K562 (cell line): ENCODE results near the gene NBDY. TPM values are rescaled to one million over a fixed set of nuclear protein-coding genes. Genes with fewer than 3 reads are reported as not detected.

Experiments used
- ATAC-seq: fragments of 200-7000 bp; cut with Tn5 transposase; 3 replicates; pipeline ENCODE4 v1.9.1; 2020; ENCODE audit warnings: moderate library complexity
- BruUV-seq: library from RNA; stranded (reverse); fragments of 400-500 nt; replicated peaks from 2 replicates; lab custom pipeline; 2021; lab: Mats Ljungman, UMichigan
- CTCF ChIA-PET: fragments of 300-600 bp; formaldehyde crosslinking; extraction: SDS; loops from one replicate; lab custom pipeline; 2021; ENCODE audit warnings: low intra/inter-chr PET ratio; lab: Yijun Ruan, JAX
- POLR2A ChIA-PET: fragments of 300-600, 350-650 bp; sonication (Branson Sonifier 250); formaldehyde crosslinking; extraction: SDS; loops from one replicate; lab custom pipeline; 2021; ENCODE audit warnings: antibody characterized with exemption, inconsistent platforms; lab: Yijun Ruan, JAX
- DNase-seq, 4 experiments: peaks; one replicate each; pipeline versions ENCODE4 v3.0.0 to v3.0.0-alpha.2; 2011 to 2018; ENCODE audit warnings: low spot score in 3 of 4, mixed read lengths in 3 of 4; ENCODE audit errors: extremely low read depth in 1 of 4
- FAIRE-seq: peaks from 2 replicates; lab custom pipeline; 2011; peaks lifted over from hg19 to GRCh38; lab: Jason Lieb, UNC
- H2AFZ ChIP-seq: 2 replicates; pipeline ENCODE4 v1.6.0; 2011; ENCODE audit warnings: low read depth, low read length, control low read depth, inconsistent platforms
- H3K27ac ChIP-seq: fragments of 200-600 bp; 3 replicates; pipeline ENCODE4 v1.8.0; 2011; ENCODE audit warnings: low read depth, mild to moderate bottlenecking, control low read depth, inconsistent platforms, low read length, moderate library complexity, mixed read lengths; ENCODE audit errors: extremely low read depth
- H3K27me3 ChIP-seq, 2 experiments: fragments of 300-600 bp in 1 of 2; 2 replicates in 1 of 2; 3 replicates in 1 of 2; pipeline versions ENCODE4 v1.6.0 to v1.8.0; 2011; ENCODE audit warnings: inconsistent platforms in 2 of 2, low read length in 2 of 2, mild to moderate bottlenecking in 1 of 2, mixed read lengths in 1 of 2, moderate library complexity in 1 of 2; ENCODE audit not compliant: control insufficient read depth in 2 of 2, insufficient read depth in 2 of 2
- H3K36me3 ChIP-seq: fragments of 300-600 bp; 3 replicates; pipeline ENCODE4 v1.8.0; 2011; ENCODE audit warnings: mild to moderate bottlenecking, low read length, inconsistent platforms; ENCODE audit not compliant: control insufficient read depth, insufficient read depth
- H3K4me1 ChIP-seq, 2 experiments: fragments of 200-600 bp in 1 of 2; replicated peaks in 1 of 2; 2 replicates in 1 of 2; 3 replicates in 1 of 2; pipeline versions ENCODE4 v1.5.1 to v1.8.0; 2011; ENCODE audit warnings: inconsistent platforms in 2 of 2, low read length in 2 of 2, mild to moderate bottlenecking in 1 of 2, mixed read lengths in 1 of 2, moderate library complexity in 1 of 2; ENCODE audit not compliant: control insufficient read depth in 2 of 2, insufficient read depth in 2 of 2
- H3K4me2 ChIP-seq: 2 replicates; pipeline ENCODE4 v1.6.1; 2011; ENCODE audit warnings: low read length, control low read depth, inconsistent platforms, mixed read lengths; ENCODE audit not compliant: insufficient read depth
- H3K4me3 ChIP-seq: fragments of 200-600 bp; sonication (generic), shearing (Covaris generic); 2 replicates; pipeline ENCODE4 v1.5.1; 2016; ENCODE audit warnings: control low read depth, inconsistent platforms
- H3K79me2 ChIP-seq: fragments of 200-600 bp; 3 replicates; pipeline ENCODE4 v1.8.0; 2011; ENCODE audit warnings: low read length, inconsistent platforms; ENCODE audit not compliant: control insufficient read depth, insufficient read depth
- H3K9ac ChIP-seq, 2 experiments: 2 replicates each; pipeline versions ENCODE4 v1.6.0 to v1.6.1; 2011; ENCODE audit warnings: low read depth in 2 of 2, low read length in 2 of 2, control low read depth in 1 of 2, inconsistent platforms in 1 of 2, mild to moderate bottlenecking in 1 of 2, mixed read lengths in 1 of 2; ENCODE audit not compliant: insufficient read depth in 1 of 2
- H3K9me1 ChIP-seq: one replicate; pipeline ENCODE4 v1.6.0; 2011; ENCODE audit warnings: inconsistent platforms, mild to moderate bottlenecking, low read length, moderate library complexity; ENCODE audit not compliant: control insufficient read depth, insufficient read depth
- H3K9me3 ChIP-seq: replicated peaks from 2 replicates; pipeline ENCODE4 v1.5.1; 2011; ENCODE audit warnings: low read depth, low read length, inconsistent platforms; ENCODE audit not compliant: control insufficient read depth, insufficient read depth
- H4K20me1 ChIP-seq: replicated peaks from 2 replicates; pipeline ENCODE4 v1.6.1; 2011; ENCODE audit warnings: low read length, inconsistent platforms, mixed read lengths; ENCODE audit not compliant: control insufficient read depth, insufficient read depth
- CBFA2T2 ChIP-seq: fragments of 450-650 bp; conservative IDR thresholded peaks from 2 replicates; pipeline ENCODE4 v1.6.1; 2017; ENCODE audit warnings: mild to moderate bottlenecking
- CBX3 ChIP-seq, 2 experiments: IDR thresholded peaks; 1 replicate in 1 of 2; 2 replicates in 1 of 2; pipeline ENCODE4 v1.6.1; 2012; ENCODE audit warnings: inconsistent platforms in 2 of 2, low read length in 2 of 2, borderline replicate concordance in 1 of 2, control low read depth in 1 of 2
- NR4A1 ChIP-seq, 2 experiments: fragments of 250-450 bp in 1 of 2; fragments of 450-650 bp in 1 of 2; sonication (Bioruptor Pico) in 1 of 2; IDR thresholded peaks; 2 replicates each; pipeline versions ENCODE4 v1.4.0 to v1.6.1; 2016 to 2020; ENCODE audit warnings: mild to moderate bottlenecking in 2 of 2, missing compliant biosample characterization in 1 of 2, missing genetic modification characterization in 1 of 2, moderate library complexity in 1 of 2
- SIN3B ChIP-seq: fragments of 450-650 bp; IDR thresholded peaks from 2 replicates; pipeline ENCODE4 v1.6.1; 2017; ENCODE audit warnings: low read depth, mild to moderate bottlenecking, moderate library complexity
- TCF7 ChIP-seq: sonication (generic); IDR thresholded peaks from 2 replicates; pipeline ENCODE4 v1.6.1; 2016; ENCODE audit warnings: antibody characterized with exemption, borderline replicate concordance
- THRAP3 ChIP-seq: fragments of 450-650 bp; IDR thresholded peaks from 2 replicates; pipeline ENCODE4 v1.6.1; 2016; ENCODE audit warnings: mild to moderate bottlenecking, inconsistent platforms, borderline replicate concordance
- ZNF133 ChIP-seq: fragments of 250-450 bp; sonication (Bioruptor Pico); IDR thresholded peaks from 2 replicates; pipeline ENCODE4 v1.4.0; 2020; ENCODE audit warnings: mild to moderate bottlenecking
- WGBS: fragments of 100-300 bp; shearing (Covaris generic); methylation state at CpG from one replicate; pipeline ENCODE4 v1.1.6; 2016; ENCODE audit warnings: low coverage, mixed read lengths; ENCODE audit not compliant: insufficient coverage; ENCODE audit errors: missing lambda C conversion rate; 5-methylcytosine and 5-hydroxymethylcytosine counted together
- in situ Hi-C: fragments of 300-500 bp; cut with MboI; formaldehyde crosslinking; loops from 4 replicates; pipeline ENCODE4 v1.15.0; 2018; ENCODE audit warnings: inconsistent platforms, mixed read lengths
- intact Hi-C: fragments of 100-400 bp; cut with micrococcal nuclease; formaldehyde crosslinking; loops from 2 replicates; pipeline ENCODE4 v1.14.2; 2022
- polyA plus RNA-seq, 8 experiments: library from polyadenylated mRNA; depleted of rRNA in 4 of 8; stranded (reverse) in 5 of 8; unstranded in 3 of 8; fragments of >200 nt; fragmentation: Nextera tagmentation in 2 of 8; fragmentation: Illumina TruSeq in 1 of 8; extraction: Ambion mirVana in 2 of 8; extraction: Trizol in 1 of 8; gene quantifications; 2 replicates each; pipeline versions ENCODE4 v1.2.1 to v1.2.3, GENCODE V29; 2011 to 2014; ENCODE audit warnings: inconsistent platforms in 1 of 8, missing spikeins in 1 of 8
- total RNA-seq, 7 experiments: library from RNA; depleted of rRNA in 6 of 7; stranded (reverse); fragments of >200 nt in 6 of 7; fragmentation: Illumina TruSeq in 2 of 7; extraction: Trizol in 2 of 7; gene quantifications; 2 replicates each; pipeline versions ENCODE4 v1.2.1 to v1.2.3, GENCODE V29; 2011 to 2021; ENCODE audit warnings: low replicate concordance in 1 of 7
- TF ChIP-seq, protein P1 (sequence below): fragments of 450-650 bp; formaldehyde crosslinking; IDR thresholded peaks from 2 replicates; pipeline ENCODE4 v1.4.0; 2020; ENCODE audit warnings: mild to moderate bottlenecking
- TF ChIP-seq, protein P2 (sequence below): fragments of 450-650 bp; formaldehyde crosslinking; conservative IDR thresholded peaks from 2 replicates; pipeline ENCODE4 v1.4.0; 2022; ENCODE audit warnings: mild to moderate bottlenecking, missing genetic modification characterization
- TF ChIP-seq, protein P3 (sequence below): fragments of 250-450 bp; sonication (Bioruptor Pico); IDR thresholded peaks from 2 replicates; pipeline ENCODE4 v1.5.0; 2021; ENCODE audit warnings: mild to moderate bottlenecking, moderate library complexity
- TF ChIP-seq, protein P4 (sequence below): fragments of 450-650 bp; formaldehyde crosslinking; IDR thresholded peaks from 2 replicates; pipeline ENCODE4 v1.4.0; 2020; ENCODE audit warnings: mild to moderate bottlenecking, mixed read lengths
- TF ChIP-seq, protein P5 (sequence below): sonication (generic); formaldehyde crosslinking; IDR thresholded peaks from 2 replicates; pipeline ENCODE4 v1.8.1; 2023; ENCODE audit warnings: mild to moderate bottlenecking, missing genetic modification reagents

NBDY gene
- total and polyA plus RNA-seq, 9 of the 15 experiments (the other 6 are each of a cell fraction or from before 2014, with no cell fraction given) = 1.00 to 24.7 (median 7.0) TPM

- DNase-seq (no peak), ATAC-seq (no peak), FAIRE-seq (no peak)
- Histone ChIP-seq H3K27me3 (no peaks in the 10 kb centered on the region), H3K9ac (no peak overlapping the region), H3K4me1 (no peaks in the 10 kb centered on the region; a peak in 1 of 5 replicates), H3K4me3 (no peak overlapping the region), H3K36me3 (no peaks in the 10 kb centered on the region), H4K20me1 (no peaks in the 10 kb centered on the region), H3K9me3 (no peaks in the 10 kb centered on the region), H3K4me2 (no peak overlapping the region), H2AFZ (no peak overlapping the region), H3K79me2 (no peaks in the 10 kb centered on the region), H3K27ac (no peak overlapping the region), H3K9me1 (no peaks in the 10 kb centered on the region)
- BruUV-seq = no TSS peak
- ChIA-PET CTCF (no interaction called here), POLR2A (no interaction called here)
- WGBS = 0% methylated on average over 1 of the region's 1 CpG
- intact Hi-C loops = no loop called here
- in situ Hi-C loops = no loop called here
- TF ChIP-seq, protein P1, sequence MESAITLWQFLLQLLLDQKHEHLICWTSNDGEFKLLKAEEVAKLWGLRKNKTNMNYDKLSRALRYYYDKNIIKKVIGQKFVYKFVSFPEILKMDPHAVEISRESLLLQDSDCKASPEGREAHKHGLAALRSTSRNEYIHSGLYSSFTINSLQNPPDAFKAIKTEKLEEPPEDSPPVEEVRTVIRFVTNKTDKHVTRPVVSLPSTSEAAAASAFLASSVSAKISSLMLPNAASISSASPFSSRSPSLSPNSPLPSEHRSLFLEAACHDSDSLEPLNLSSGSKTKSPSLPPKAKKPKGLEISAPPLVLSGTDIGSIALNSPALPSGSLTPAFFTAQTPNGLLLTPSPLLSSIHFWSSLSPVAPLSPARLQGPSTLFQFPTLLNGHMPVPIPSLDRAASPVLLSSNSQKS = no peak
- no peak for TF ChIP-seq SIN3B
- TF ChIP-seq CBX3 (IDR thresholded peaks at IDR 0.05; ENCODE audit: borderline replicate concordance in 1 of 2, low read length in 2 of 2) = no peak
- TF ChIP-seq, protein P2, sequence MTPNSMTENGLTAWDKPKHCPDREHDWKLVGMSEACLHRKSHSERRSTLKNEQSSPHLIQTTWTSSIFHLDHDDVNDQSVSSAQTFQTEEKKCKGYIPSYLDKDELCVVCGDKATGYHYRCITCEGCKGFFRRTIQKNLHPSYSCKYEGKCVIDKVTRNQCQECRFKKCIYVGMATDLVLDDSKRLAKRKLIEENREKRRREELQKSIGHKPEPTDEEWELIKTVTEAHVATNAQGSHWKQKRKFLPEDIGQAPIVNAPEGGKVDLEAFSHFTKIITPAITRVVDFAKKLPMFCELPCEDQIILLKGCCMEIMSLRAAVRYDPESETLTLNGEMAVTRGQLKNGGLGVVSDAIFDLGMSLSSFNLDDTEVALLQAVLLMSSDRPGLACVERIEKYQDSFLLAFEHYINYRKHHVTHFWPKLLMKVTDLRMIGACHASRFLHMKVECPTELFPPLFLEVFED (CRISPR knock-in tag) = no peak
- no peak for TF ChIP-seq NR4A1 (CRISPR knock-in tag; IDR thresholded peaks at IDR 0.05)
- no peak for TF ChIP-seq NR4A1 (tag; IDR thresholded peaks at IDR 0.05)
- TF ChIP-seq, protein P3, sequence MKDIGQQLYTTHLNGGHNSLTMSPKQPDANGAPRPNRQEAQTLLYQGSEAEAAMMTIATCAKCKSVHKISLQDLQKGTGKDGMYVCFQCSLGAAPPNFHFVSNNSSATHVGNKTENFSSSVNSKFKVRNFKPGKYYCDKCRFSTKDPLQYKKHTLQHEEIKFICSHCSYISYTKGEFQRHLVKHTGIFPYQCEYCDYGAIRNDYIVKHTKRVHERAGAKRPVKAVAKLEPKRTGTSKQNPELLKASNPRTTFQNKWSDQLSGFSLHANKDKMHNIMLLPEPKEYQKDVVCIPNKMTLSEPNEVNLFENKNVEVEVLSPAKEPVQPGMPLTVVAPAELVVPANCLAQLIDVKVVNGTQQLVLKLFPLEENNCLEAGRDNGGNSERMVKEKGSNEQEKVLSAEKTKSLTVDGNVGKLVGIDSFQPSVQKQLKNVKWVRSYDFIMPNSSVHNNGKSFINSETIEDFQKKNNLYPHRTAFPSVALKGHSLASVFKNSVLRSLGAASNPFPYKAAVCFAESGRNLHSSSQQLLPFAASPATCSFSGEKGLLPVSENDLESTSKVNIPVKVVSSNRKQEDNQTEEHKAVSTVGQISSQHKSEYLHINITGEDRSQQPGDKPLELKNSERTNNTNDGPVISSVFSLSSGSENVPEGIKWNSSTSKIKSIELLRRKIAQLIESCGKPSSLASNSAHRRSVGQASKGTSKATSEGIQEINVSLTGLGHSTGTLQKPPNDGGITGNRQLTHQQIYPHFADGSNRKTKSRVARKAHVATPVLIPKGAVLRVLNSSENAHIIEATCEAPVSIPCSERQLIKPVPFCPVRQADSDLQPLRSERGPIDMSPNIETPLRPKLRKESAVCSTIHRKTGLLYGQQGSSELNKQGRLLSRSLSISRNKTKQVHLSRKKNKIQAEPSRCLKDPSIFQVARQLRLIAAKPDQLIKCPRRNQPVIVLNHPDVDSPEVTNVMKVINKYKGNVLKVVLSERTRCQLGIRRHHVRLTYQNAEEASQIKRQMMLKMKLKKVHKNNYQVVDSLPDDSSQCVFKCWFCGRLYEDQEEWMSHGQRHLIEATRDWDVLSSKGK (CRISPR knock-in tag) = no peak
- TF ChIP-seq ZNF133 = no peak
- TF ChIP-seq, protein P4, sequence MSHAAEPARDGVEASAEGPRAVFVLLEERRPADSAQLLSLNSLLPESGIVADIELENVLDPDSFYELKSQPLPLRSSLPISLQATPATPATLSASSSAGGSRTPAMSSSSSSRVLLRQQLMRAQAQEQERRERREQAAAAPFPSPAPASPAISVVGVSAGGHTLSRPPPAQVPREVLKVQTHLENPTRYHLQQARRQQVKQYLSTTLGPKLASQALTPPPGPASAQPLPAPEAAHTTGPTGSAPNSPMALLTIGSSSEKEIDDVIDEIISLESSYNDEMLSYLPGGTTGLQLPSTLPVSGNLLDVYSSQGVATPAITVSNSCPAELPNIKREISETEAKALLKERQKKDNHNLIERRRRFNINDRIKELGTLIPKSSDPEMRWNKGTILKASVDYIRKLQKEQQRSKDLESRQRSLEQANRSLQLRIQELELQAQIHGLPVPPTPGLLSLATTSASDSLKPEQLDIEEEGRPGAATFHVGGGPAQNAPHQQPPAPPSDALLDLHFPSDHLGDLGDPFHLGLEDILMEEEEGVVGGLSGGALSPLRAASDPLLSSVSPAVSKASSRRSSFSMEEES (CRISPR knock-in tag) = no peak
- TF ChIP-seq TCF7 = no peak
- TF ChIP-seq, protein P5, sequence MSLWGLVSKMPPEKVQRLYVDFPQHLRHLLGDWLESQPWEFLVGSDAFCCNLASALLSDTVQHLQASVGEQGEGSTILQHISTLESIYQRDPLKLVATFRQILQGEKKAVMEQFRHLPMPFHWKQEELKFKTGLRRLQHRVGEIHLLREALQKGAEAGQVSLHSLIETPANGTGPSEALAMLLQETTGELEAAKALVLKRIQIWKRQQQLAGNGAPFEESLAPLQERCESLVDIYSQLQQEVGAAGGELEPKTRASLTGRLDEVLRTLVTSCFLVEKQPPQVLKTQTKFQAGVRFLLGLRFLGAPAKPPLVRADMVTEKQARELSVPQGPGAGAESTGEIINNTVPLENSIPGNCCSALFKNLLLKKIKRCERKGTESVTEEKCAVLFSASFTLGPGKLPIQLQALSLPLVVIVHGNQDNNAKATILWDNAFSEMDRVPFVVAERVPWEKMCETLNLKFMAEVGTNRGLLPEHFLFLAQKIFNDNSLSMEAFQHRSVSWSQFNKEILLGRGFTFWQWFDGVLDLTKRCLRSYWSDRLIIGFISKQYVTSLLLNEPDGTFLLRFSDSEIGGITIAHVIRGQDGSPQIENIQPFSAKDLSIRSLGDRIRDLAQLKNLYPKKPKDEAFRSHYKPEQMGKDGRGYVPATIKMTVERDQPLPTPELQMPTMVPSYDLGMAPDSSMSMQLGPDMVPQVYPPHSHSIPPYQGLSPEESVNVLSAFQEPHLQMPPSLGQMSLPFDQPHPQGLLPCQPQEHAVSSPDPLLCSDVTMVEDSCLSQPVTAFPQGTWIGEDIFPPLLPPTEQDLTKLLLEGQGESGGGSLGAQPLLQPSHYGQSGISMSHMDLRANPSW (CRISPR knock-in tag) = no peak
- no peak for TF ChIP-seq CBFA2T2
- no peak for TF ChIP-seq THRAP3
These were observed 128.0 kb downstream of the NBDY start for GRCh38 chrX:56857042-56857441.
